GM10248 (cell line): ENCODE data around the gene FXYD4.

ENCODE experiments used
- CTCF ChIA-PET: fragments of 300-600 bp; sonication (Branson Sonifier 250); formaldehyde crosslinking; extraction: SDS; loops from one replicate; lab custom pipeline; 2021; ENCODE audit warnings: antibody characterized with exemption; lab: Yijun Ruan, JAX
- POLR2A ChIA-PET: fragments of 350-650 bp; sonication (Branson Sonifier 250); formaldehyde crosslinking; extraction: SDS; loops from one replicate; lab custom pipeline; 2020; ENCODE audit warnings: antibody characterized with exemption; lab: Yijun Ruan, JAX
- DNase-seq: peaks from one replicate; pipeline ENCODE4 v3.0.0; 2012; ENCODE audit errors: extremely low spot score
- TF ChIP-seq, protein P1 (sequence below): IDR thresholded peaks from 2 replicates; pipeline ENCODE4 v1.5.1; 2012; ENCODE audit warnings: mild to moderate bottlenecking, low read depth; ENCODE audit errors: extremely low read depth, missing control alignments, control extremely low read depth

FXYD4 gene

DNA sequence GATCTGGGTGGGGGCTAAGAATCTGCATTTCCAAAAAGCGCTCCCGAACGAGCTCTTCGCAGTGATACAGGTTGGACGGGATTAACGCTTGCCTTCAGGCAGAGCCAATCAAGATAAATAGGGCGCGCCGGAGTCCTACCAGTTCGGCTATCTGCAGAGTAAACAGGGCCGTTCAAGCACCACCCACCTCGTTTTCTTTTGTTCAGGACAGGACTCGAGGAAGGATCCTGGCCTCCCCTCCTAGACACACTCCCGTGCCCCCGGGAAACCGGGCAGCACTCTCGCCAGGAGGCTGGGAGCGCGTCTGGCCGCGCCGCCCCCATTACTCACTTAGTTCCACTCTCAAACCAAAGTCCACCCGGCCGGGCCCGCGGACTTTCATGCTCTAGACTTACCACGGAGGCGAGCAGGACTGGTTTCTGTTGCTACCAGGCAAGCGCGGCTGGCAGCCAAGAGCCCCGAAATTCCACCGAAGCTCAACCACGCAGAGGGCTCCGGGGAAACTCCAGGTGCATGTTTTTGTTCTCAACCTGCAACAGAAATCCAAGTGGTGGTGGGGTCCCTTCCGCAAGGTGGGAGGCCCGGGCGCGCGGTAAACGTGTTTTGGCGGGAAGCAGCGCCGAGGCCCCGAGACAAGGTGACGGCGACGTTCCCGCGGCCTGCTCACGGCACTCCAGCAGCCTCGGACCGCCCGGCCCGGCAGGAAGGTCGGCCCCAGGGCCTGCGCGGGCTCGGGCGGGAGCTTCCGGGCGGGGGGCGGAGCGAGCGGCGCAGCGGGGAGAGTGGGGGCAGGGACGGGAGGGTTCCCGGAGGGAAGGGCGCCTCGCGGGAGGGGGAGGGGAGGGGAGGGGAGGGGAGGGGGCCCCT lies 24.9 kb downstream of the FXYD4 start:
- CTCF ChIA-PET: interaction anchor here (1.2 to 1.7 kb wide), 4 partner anchors 9 to 18 kb away, joined by 3 to 4 read pairs (median 3); no protein-coding TSS in a partner anchor
- POLR2A ChIA-PET: interaction anchor here (0.6 to 1.2 kb wide), 4 partner anchors 10 to 39 kb away, joined by 3 to 8 read pairs (median 4); partner anchors contain the start of gene HNRNPF
- peak; percentile 85 for DNase-seq
- TF ChIP-seq, protein P1, sequence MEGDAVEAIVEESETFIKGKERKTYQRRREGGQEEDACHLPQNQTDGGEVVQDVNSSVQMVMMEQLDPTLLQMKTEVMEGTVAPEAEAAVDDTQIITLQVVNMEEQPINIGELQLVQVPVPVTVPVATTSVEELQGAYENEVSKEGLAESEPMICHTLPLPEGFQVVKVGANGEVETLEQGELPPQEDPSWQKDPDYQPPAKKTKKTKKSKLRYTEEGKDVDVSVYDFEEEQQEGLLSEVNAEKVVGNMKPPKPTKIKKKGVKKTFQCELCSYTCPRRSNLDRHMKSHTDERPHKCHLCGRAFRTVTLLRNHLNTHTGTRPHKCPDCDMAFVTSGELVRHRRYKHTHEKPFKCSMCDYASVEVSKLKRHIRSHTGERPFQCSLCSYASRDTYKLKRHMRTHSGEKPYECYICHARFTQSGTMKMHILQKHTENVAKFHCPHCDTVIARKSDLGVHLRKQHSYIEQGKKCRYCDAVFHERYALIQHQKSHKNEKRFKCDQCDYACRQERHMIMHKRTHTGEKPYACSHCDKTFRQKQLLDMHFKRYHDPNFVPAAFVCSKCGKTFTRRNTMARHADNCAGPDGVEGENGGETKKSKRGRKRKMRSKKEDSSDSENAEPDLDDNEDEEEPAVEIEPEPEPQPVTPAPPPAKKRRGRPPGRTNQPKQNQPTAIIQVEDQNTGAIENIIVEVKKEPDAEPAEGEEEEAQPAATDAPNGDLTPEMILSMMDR: no peak

DNA sequence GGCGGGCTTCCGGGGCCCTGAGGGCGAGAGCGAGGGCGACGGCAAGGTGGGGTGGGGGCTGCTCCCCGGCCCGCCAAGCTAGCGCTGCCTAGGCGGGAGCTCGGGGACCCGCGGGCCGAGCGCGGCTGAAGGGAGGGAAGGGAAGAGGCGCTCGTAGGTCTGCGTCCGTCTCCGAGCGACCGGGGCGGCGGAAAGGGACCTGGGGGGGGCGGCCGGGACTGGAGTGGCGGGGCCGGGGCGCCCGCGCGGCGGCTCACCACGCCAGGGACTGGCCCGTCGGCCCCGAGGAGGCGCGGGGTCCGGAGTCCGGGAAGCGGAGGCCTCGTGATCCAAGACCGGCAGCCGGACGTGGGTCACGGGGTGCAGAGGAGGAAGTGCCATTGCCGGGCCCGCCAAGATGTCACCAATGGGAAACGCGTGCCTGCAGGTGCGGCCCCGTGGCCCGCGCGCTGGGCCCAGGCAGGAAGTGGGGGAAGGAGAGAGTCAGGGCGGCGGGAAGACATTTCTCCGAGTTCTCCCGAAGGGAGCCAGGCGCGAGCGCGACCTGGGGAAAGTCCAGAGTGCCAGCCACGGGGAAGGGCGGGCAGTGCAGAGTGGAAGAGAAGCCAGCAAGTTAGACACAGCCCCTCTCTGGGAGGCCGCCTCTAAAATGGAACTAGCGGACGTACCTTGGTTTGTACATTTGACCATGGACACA lies 25.6 kb downstream of the FXYD4 start:
- POLR2A ChIA-PET: interaction anchor here (0.6 to 1.2 kb wide), 4 partner anchors 9 to 38 kb away, joined by 3 to 8 read pairs (median 4); partner anchors contain the start of gene HNRNPF
- CTCF ChIA-PET: interaction anchor here (1.0 to 1.6 kb wide), 3 partner anchors 15 to 612 kb away, joined by 3 read pairs; no protein-coding TSS in a partner anchor

DNA sequence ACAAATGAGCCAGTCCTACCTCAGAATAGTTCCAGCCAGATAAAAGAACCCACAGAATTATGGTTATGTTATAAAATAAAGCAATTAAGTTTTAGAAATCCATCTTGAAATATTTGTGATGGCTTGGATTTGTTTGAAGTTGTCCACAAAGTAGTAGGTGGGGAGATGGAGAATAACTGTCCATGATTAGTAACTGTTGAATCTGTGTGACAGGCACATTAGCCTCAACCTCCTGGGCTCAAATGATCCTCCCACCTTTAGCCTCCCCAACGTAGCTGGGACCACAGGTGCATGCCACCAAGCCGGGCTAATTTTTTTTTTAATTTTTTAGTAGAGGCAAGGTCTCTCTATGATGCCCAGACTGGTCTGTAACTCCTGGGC lies 27.5 kb downstream of the FXYD4 start:
- DNase-seq: no peak
- ChIA-PET POLR2A (interaction anchor here (0.7 kb wide), 1 partner anchor 9 kb away, joined by 5 read pairs; no protein-coding TSS in a partner anchor), CTCF (no interaction called here)
- TF ChIP-seq, protein P1: no peak

More for the DNA sequence above, 25.6 kb downstream of the FXYD4 start:
- DNase-seq: peak; percentile 92
- TF ChIP-seq, protein P1: no peak

DNA sequence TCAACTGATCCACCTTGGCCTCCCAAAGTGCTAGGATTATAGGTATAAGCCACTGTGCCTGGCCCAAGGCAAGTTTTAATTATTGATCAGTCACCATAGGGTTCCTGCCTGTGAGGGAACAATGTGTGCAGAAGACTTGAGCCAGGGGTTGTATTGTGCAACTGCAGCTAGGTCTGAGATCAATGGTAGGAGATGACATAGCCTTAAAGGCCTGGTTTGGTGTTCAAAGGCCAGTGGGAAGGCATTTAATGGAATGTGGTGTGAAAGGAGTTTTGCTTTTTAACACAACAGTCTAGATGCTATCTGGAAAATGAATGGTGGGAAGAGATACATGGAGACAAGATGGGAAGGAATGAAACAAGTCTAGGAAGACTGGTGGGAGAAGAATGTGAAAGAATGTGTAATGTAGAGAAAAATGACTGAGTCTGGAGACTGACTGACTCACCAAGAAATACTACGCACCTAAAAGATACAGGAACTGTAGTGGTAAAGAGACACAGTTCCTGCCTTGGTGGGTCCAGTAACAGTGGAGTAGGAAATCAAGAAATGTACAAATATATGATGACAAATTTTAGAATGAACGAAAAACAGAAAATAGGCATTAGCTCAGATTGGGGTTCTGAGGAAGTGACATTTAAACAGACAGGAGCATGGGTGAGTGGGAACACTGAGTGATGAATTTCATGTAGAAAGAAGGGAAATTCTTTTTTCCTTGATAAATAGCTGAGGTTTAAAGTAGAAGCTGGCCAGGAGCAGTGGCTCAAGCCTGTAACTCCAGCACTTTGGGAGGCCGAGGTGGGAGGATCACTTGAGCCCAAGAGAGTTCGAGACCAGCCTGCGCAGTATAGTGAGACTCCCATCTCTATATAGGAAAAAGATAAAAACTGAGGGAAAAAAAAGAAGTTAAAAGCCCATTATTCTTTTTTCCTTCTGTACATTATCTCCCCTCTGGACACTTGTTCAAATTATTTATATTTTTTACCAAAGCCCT lies 28.2 kb downstream of the FXYD4 start:
- CTCF ChIA-PET: interaction anchor here (1.0 to 1.9 kb wide), 2 partner anchors 11 to 54 kb away, joined by 3 to 6 read pairs; no protein-coding TSS in a partner anchor
- TF ChIP-seq, protein P1: no peak
- no peak for DNase-seq
- POLR2A ChIA-PET: no interaction called here

DNA sequence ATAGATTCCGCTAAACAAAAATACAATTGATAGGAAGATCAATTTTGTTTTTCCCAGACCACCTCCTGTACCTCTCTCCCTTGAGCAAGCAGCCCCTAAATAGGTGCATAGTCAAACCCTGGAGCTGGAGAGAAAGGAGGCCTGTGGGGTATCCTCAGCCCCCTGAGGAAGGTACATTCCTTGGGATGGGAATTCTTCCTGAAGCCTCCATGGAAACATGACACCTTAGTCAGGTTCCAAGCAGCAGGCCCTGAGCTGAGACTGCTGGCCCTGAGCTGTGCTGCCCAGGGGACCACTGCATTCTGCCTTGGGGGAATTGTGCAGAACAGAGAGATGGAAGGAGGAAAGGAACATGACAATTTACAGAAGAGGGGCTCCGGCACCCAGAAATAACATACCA lies 30.2 kb downstream of the FXYD4 start:
- TF ChIP-seq, protein P1: no peak
- ChIA-PET POLR2A (no interaction called here), CTCF (interaction anchor here (1.1 to 1.9 kb wide), 3 partner anchors 9 to 53 kb away, joined by 3 to 6 read pairs (median 4); no protein-coding TSS in a partner anchor)
- no peak for DNase-seq
